GM18867 (cell line): ENCODE data around the gene NLRP6.

Source experiments
- ATAC-seq: cut with Tn5 transposase; IDR thresholded peaks from one replicate; pipeline ENCODE4 v1.9.1; 2021; ENCODE audit warnings: mild to moderate bottlenecking, moderate library complexity; ENCODE audit not compliant: unreplicated experiment

Gene NLRP6

GRCh38 chr11:292211-293121, 14.3 kb downstream of the NLRP6 start:
- ATAC-seq = no peak

- ATAC-seq = no peak
Observed at GRCh38 chr11:293271-293851, 15.2 kb downstream of the NLRP6 start.

- no peak for ATAC-seq
Observed at GRCh38 chr11:293852-294661, 15.8 kb downstream of the NLRP6 start.

GRCh38 chr11:294780-295179, 16.6 kb downstream of the NLRP6 start:
- ATAC-seq = no peak

- ATAC-seq = no peak
Observed at GRCh38 chr11:295351-296170, 17.4 kb downstream of the NLRP6 start.

GRCh38 chr11:296171-297050, 18.2 kb downstream of the NLRP6 start:
- no peak for ATAC-seq

- no peak for ATAC-seq
Observed at GRCh38 chr11:297051-297585, 18.9 kb downstream of the NLRP6 start.

GRCh38 chr11:297586-298405, 19.6 kb downstream of the NLRP6 start:
- no peak for ATAC-seq

GRCh38 chr11:298406-299065, 20.3 kb downstream of the NLRP6 start:
- no peak for ATAC-seq

GRCh38 chr11:299081-299891, 21.1 kb downstream of the NLRP6 start, which contains the start of gene IFITM5:
TSS of gene IFITM5 (minus strand) at chr11:299526. CDS start at chr11:299490, 36 bp downstream.
- no peak for ATAC-seq

GRCh38 chr11:299951-300735, 21.9 kb downstream of the NLRP6 start:
- ATAC-seq = no peak

GRCh38 chr11:303363-303762, 25.2 kb downstream of the NLRP6 start:
- ATAC-seq = no peak

- no peak for ATAC-seq
Observed at GRCh38 chr11:304061-304506, 25.9 kb downstream of the NLRP6 start.

GRCh38 chr11:304915-305843, 27.0 kb downstream of the NLRP6 start:
- ATAC-seq = no peak

- no peak for ATAC-seq
Observed at GRCh38 chr11:305844-306211, 27.6 kb downstream of the NLRP6 start.
